Neural cell (in vitro differentiated cells): ENCODE measurements around the gene UGT1A6. TPM values are rescaled to one million over a fixed set of nuclear protein-coding genes. Genes with fewer than 3 reads are reported as not detected.

Experiments used
- H2AFZ ChIP-seq: fragments of 200-600, 300-800 bp; sonication (generic), shearing (Covaris generic); 2 replicates; pipeline ENCODE4 v1.6.0; 2014; ENCODE audit warnings: low read depth, mild to moderate bottlenecking, antibody characterized with exemption, low read length, moderate library complexity
- H3F3A ChIP-seq: fragments of 200-600 bp; shearing (Covaris generic); 2 replicates; pipeline ENCODE4 v1.6.1; 2016; ENCODE audit warnings: mild to moderate bottlenecking, moderate library complexity, mixed read lengths, antibody characterized with exemption, low read length; ENCODE audit not compliant: insufficient read depth, poor library complexity, severe bottlenecking
- H3K27ac ChIP-seq: fragments of 200-600, 300-800 bp; sonication (generic), shearing (Covaris generic); 2 replicates; pipeline ENCODE4 v1.5.1; 2014; ENCODE audit warnings: mild to moderate bottlenecking, low read length, moderate library complexity
- H3K27me3 ChIP-seq: fragments of 300-800, 200-600 bp; sonication (generic), shearing (Covaris generic); 2 replicates; pipeline ENCODE4 v1.6.0; 2014; ENCODE audit warnings: mild to moderate bottlenecking, low read depth, low read length, moderate library complexity; ENCODE audit not compliant: insufficient read depth
- H3K36me3 ChIP-seq: fragments of 300-800, 200-600 bp; sonication (generic), shearing (Covaris generic); 2 replicates; pipeline ENCODE4 v1.5.1; 2014; ENCODE audit warnings: mild to moderate bottlenecking, antibody characterized with exemption, low read length, moderate library complexity; ENCODE audit not compliant: insufficient read depth
- H3K4me2 ChIP-seq: fragments of 300-800, 200-600 bp; sonication (generic), shearing (Covaris generic); 2 replicates; pipeline ENCODE4 v1.6.0; 2014; ENCODE audit warnings: mild to moderate bottlenecking, low read length
- H3K4me3 ChIP-seq: fragments of 300-800, 200-600 bp; sonication (generic), shearing (Covaris generic); 2 replicates; pipeline ENCODE4 v1.5.1; 2014; ENCODE audit warnings: mild to moderate bottlenecking, low read length, moderate library complexity
- H3K79me2 ChIP-seq: fragments of 200-600 bp; shearing (Covaris generic); replicated peaks from 2 replicates; pipeline ENCODE4 v1.6.0; 2014; ENCODE audit warnings: mild to moderate bottlenecking, low read length, moderate library complexity; ENCODE audit not compliant: insufficient read depth
- H3K9ac ChIP-seq: fragments of 300-800, 200-600 bp; sonication (generic), shearing (Covaris generic); 2 replicates; pipeline ENCODE4 v1.6.1; 2016; ENCODE audit warnings: mild to moderate bottlenecking, low read length, mixed read lengths
- H3K9me2 ChIP-seq: fragments of 200-600 bp; shearing (Covaris generic); 2 replicates; pipeline ENCODE4 v1.6.1; 2016; ENCODE audit warnings: mild to moderate bottlenecking, low read length, mixed read lengths; ENCODE audit not compliant: insufficient read depth
- H3K9me3 ChIP-seq: fragments of 200-600, 300-800 bp; sonication (generic), shearing (Covaris generic); 2 replicates; pipeline ENCODE4 v1.6.1; 2016; ENCODE audit warnings: mild to moderate bottlenecking, mixed run types, low read length, moderate library complexity, mixed read lengths
- H4K20me1 ChIP-seq: fragments of 200-600 bp; shearing (Covaris generic); 2 replicates; pipeline ENCODE4 v1.6.1; 2016; ENCODE audit warnings: mild to moderate bottlenecking, mixed run types; ENCODE audit not compliant: insufficient read depth
- CTCF ChIP-seq: fragments of 450-650 bp; IDR thresholded peaks from 2 replicates; pipeline ENCODE4 v1.5.1; 2014; ENCODE audit warnings: antibody characterized with exemption, mild to moderate bottlenecking, moderate library complexity; ENCODE audit not compliant: poor library complexity, severe bottlenecking
- EP300 ChIP-seq: fragments of 450-650 bp; conservative IDR thresholded peaks from 2 replicates; pipeline ENCODE4 v1.6.1; 2014; ENCODE audit warnings: antibody characterized with exemption, mild to moderate bottlenecking, moderate library complexity; ENCODE audit not compliant: poor library complexity, severe bottlenecking
- EZH2 ChIP-seq: fragments of 200-600, 300-800 bp; shearing (Covaris generic), sonication (generic); IDR thresholded peaks from 2 replicates; pipeline ENCODE4 v1.6.1; 2014; ENCODE audit warnings: antibody characterized with exemption, low read length, borderline replicate concordance, mild to moderate bottlenecking; ENCODE audit not compliant: insufficient read depth, poor library complexity, severe bottlenecking
- MXI1 ChIP-seq: fragments of 450-650 bp; conservative IDR thresholded peaks from 2 replicates; pipeline ENCODE4 v1.6.1; 2014; ENCODE audit warnings: antibody characterized with exemption, mild to moderate bottlenecking; ENCODE audit not compliant: poor library complexity, severe bottlenecking
- POLR2AphosphoS5 ChIP-seq: IDR thresholded peaks from 2 replicates; pipeline ENCODE4 v1.6.1; 2012
- RAD21 ChIP-seq: fragments of 450-650 bp; conservative IDR thresholded peaks from 2 replicates; pipeline ENCODE4 v1.6.1; 2014; ENCODE audit warnings: antibody characterized with exemption, mild to moderate bottlenecking, moderate library complexity
- REST ChIP-seq: IDR thresholded peaks from 2 replicates; pipeline ENCODE4 v1.6.1; 2012; ENCODE audit warnings: borderline replicate concordance
- SMC3 ChIP-seq: fragments of 450-650 bp; conservative IDR thresholded peaks from 2 replicates; pipeline ENCODE4 v1.6.1; 2014; ENCODE audit warnings: antibody characterized with exemption, mild to moderate bottlenecking, moderate library complexity; ENCODE audit not compliant: poor library complexity
- TAF1 ChIP-seq: IDR thresholded peaks from 2 replicates; pipeline ENCODE4 v1.6.1; 2012; ENCODE audit warnings: low read depth
- polyA plus RNA-seq: library from polyadenylated mRNA; depleted of rRNA; stranded (reverse); fragments of >200 nt; gene quantifications from 2 replicates; pipeline ENCODE4 v1.2.3, GENCODE V29; 2014

Gene UGT1A6
- polyA plus RNA-seq, 1 donor from 2014 or later: not detected

GRCh38 chr2:233819884-233820773, 127.4 kb downstream of the UGT1A6 start:
- Histone ChIP-seq H3K4me2 (no peak overlapping the region), H3K27me3 (no peaks in the 10 kb centered on the region), H3K9me2 (no peaks in the 10 kb centered on the region), H3K27ac (no peak overlapping the region), H3K79me2 (no peaks in the 10 kb centered on the region), H3K36me3 (no peaks in the 10 kb centered on the region), H2AFZ (no peak overlapping the region), H4K20me1 (no peaks in the 10 kb centered on the region), H3K4me3 (no peak overlapping the region), H3F3A (no peaks in the 10 kb centered on the region), H3K9ac (no peak overlapping the region), H3K9me3 (no peaks in the 10 kb centered on the region)
- TF ChIP-seq MXI1: no peak
- TF ChIP-seq RAD21: no peak
- TF ChIP-seq EZH2: no peak
- TF ChIP-seq SMC3: no peak
- TF ChIP-seq POLR2AphosphoS5: no peak
- TF ChIP-seq TAF1: no peak
- TF ChIP-seq CTCF: no peak
- TF ChIP-seq EP300: no peak
- TF ChIP-seq REST: no peak

- Histone ChIP-seq H2AFZ (no peak overlapping the region), H3K4me3 (no peak overlapping the region), H3K9ac (no peak overlapping the region), H3K27ac (no peak overlapping the region), H3K79me2 (no peaks in the 10 kb centered on the region), H4K20me1 (no peaks in the 10 kb centered on the region), H3K9me3 (no peaks in the 10 kb centered on the region), H3K9me2 (no peaks in the 10 kb centered on the region), H3K27me3 (no peaks in the 10 kb centered on the region), H3K36me3 (no peaks in the 10 kb centered on the region), H3K4me2 (no peak overlapping the region), H3F3A (no peaks in the 10 kb centered on the region)
- TF ChIP-seq CTCF (no peak), RAD21 (no peak), TAF1 (no peak), EZH2 (no peak), SMC3 (no peak), MXI1 (no peak), POLR2AphosphoS5 (no peak), REST (no peak), EP300 (no peak)
These were observed 128.1 kb downstream of the UGT1A6 start for GRCh38 chr2:233820774-233821105.
